Cardiac muscle cell (in vitro differentiated cells and primary cell): ENCODE measurements around the gene NRG3. TPM values are rescaled to one million over a fixed set of nuclear protein-coding genes. Genes with fewer than 3 reads are reported as not detected.
A peak's percentile ranks its signal among the peaks of the same experiment; 100 is the strongest.

Source experiments
- DNase-seq, 2 donors: peaks; one replicate each; pipeline versions ENCODE4 v3.0.0 to v3.0.0-alpha.2; 2010 to 2017; ENCODE audit warnings: low read depth in 1 of 2, low spot score in 1 of 2
- H3K27ac ChIP-seq: fragments of 200-600 bp; sonication (generic); 2 replicates; pipeline ENCODE4 v1.5.1; 2016
- H3K27me3 ChIP-seq: fragments of 200-600 bp; sonication (generic); 2 replicates; pipeline ENCODE4 v1.6.0; 2016; ENCODE audit warnings: control low read depth
- H3K36me3 ChIP-seq: fragments of 200-600 bp; sonication (generic); 2 replicates; pipeline ENCODE4 v1.5.1; 2016; ENCODE audit warnings: control low read depth
- H3K4me1 ChIP-seq: fragments of 200-600 bp; sonication (generic); 2 replicates; pipeline ENCODE4 v1.8.1; 2017; ENCODE audit warnings: low read depth, mild to moderate bottlenecking, mixed run types
- H3K4me3 ChIP-seq: fragments of 200-600 bp; sonication (generic); 2 replicates; pipeline ENCODE4 v1.5.1; 2016; ENCODE audit warnings: mild to moderate bottlenecking
- H3K9me3 ChIP-seq: fragments of 200-600 bp; sonication (generic); 2 replicates; pipeline ENCODE4 v1.5.1; 2017; ENCODE audit warnings: low read depth, mild to moderate bottlenecking, control low read depth
- polyA plus RNA-seq: library from polyadenylated mRNA; unstranded; fragments of >200 nt; fragmentation: Nextera tagmentation; extraction: Ambion mirVana; gene quantifications from 2 replicates; pipeline ENCODE4 v1.2.1, GENCODE V29; 2016
- total RNA-seq: library from RNA; depleted of rRNA; stranded (reverse); fragments of >200 nt; gene quantifications from 2 replicates; pipeline ENCODE4 v1.2.3, GENCODE V29; 2016
- TF ChIP-seq, protein P1 (sequence below): IDR thresholded peaks from 2 replicates; pipeline ENCODE4 v1.5.1; 2012; ENCODE audit warnings: low read depth, mild to moderate bottlenecking, low read length

NRG3 gene
- total and polyA plus RNA-seq, 2 experiments from 2014 or later = 0.48 to 0.55 TPM

DNA sequence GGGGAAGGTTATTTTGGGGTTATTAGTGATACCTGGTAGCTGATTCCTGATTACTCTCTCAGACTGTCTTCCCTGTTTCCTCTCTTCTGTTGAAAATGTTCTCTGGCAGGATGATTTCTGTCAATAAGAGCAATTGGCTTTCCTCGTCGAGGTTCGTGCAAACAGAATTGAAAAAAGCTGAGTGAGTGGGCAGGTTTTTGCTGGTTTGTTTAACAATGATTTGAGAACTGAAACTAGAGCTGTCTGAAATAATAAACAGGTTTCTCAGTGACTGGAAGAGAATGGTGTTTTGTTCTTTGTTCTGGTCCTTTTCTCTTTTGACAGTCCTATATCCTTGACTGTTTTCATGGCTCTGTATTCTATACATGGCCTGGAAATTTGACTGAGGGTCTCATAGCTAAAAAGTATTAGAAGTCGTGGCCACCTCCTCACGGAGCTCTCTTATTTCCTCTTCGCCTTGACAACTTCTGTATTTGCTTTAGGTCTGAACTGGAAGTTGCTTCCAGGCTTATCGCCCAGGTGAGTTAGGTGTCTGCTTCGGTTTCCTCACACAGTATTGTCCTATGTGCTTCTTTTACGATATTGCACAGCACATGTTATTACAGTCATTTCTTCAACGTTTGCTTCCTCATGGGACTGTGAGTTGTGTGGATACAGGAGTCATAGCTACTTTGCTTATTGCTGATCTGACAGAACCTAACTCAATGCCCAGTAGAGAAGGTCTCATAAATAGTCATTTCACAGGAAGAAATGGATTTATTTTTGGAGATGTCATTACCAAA, 403.6 kb downstream of the NRG3 start:
- no peaks in the 10 kb centered on the region for H3K4me1 ChIP-seq
- no peaks in the 10 kb centered on the region for H3K36me3 ChIP-seq
- H3K9me3 ChIP-seq = no peaks in the 10 kb centered on the region
- H3K27me3 ChIP-seq = no peaks in the 10 kb centered on the region
- TF ChIP-seq, protein P1, sequence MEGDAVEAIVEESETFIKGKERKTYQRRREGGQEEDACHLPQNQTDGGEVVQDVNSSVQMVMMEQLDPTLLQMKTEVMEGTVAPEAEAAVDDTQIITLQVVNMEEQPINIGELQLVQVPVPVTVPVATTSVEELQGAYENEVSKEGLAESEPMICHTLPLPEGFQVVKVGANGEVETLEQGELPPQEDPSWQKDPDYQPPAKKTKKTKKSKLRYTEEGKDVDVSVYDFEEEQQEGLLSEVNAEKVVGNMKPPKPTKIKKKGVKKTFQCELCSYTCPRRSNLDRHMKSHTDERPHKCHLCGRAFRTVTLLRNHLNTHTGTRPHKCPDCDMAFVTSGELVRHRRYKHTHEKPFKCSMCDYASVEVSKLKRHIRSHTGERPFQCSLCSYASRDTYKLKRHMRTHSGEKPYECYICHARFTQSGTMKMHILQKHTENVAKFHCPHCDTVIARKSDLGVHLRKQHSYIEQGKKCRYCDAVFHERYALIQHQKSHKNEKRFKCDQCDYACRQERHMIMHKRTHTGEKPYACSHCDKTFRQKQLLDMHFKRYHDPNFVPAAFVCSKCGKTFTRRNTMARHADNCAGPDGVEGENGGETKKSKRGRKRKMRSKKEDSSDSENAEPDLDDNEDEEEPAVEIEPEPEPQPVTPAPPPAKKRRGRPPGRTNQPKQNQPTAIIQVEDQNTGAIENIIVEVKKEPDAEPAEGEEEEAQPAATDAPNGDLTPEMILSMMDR = no peak
- H3K4me3 ChIP-seq = no peak overlapping the region
- no peak overlapping the region for H3K27ac ChIP-seq
- no peak for DNase-seq

- TF ChIP-seq, protein P1 = no peak
These were observed 407.9 kb downstream of the NRG3 start for GRCh38 chr10:82282782-82283456.

DNA sequence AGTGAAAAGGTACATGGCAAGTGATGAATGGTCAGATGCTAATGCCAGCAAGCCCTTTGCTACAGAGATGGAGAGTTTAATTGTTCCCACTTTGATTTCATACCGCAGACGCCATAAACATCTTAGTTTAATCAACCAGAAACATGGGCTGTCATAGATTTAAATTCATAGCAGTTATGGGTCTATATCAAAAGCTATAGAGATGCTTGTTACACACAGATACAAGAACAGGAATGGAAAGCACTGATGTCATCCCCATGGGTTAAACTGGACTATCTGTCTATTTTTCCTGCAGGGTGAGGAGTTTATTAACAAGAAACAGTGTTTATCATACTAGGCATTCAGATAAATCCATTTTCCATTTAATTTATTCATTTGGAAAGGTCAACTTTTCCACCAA, 409.2 kb downstream of the NRG3 start:
- Histone ChIP-seq H3K27me3 (no peaks in the 10 kb centered on the region), H3K9me3 (no peaks in the 10 kb centered on the region), H3K36me3 (no peaks in the 10 kb centered on the region), H3K27ac (no peak overlapping the region), H3K4me3 (no peak overlapping the region), H3K4me1 (no peaks in the 10 kb centered on the region)
- TF ChIP-seq, protein P1 = no peak
- DNase-seq = no peak

More at GRCh38 chr10:82282782-82283456, 407.9 kb downstream of the NRG3 start:
- H3K9me3 ChIP-seq = no peaks in the 10 kb centered on the region
- H3K4me1 ChIP-seq = no peaks in the 10 kb centered on the region
- H3K4me3 ChIP-seq = no peak overlapping the region
- H3K36me3 ChIP-seq = no peaks in the 10 kb centered on the region
- no peak overlapping the region for H3K27ac ChIP-seq
- H3K27me3 ChIP-seq = no peaks in the 10 kb centered on the region
- DNase-seq = no peak

DNA sequence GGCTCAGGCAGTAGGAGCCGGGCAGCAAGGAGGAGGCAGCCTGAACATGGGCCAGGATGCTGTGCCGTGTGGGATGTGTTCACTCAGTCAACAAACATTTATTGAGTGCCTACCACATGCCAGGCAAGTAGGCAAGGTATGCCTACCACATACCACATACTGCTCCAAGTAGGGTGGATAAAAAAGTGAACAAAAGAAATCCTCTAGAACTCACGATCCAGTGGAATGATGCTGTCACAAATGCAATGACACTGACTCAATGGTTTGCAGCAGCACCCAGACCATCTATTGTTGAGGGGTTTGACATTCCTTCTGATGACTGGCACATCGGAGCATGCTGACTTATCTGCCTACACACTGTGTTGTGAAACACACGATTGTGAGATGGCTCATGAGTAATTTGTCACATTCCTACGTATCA, 413.5 kb downstream of the NRG3 start:
- Histone ChIP-seq H3K4me3 (no peak overlapping the region), H3K27ac (no peak overlapping the region), H3K27me3 (no peaks in the 10 kb centered on the region), H3K36me3 (no peaks in the 10 kb centered on the region), H3K4me1 (no peaks in the 10 kb centered on the region), H3K9me3 (no peaks in the 10 kb centered on the region)
- peak in 1 of 2 donors; percentile 22 for DNase-seq
- TF ChIP-seq, protein P1 = no peak

DNA sequence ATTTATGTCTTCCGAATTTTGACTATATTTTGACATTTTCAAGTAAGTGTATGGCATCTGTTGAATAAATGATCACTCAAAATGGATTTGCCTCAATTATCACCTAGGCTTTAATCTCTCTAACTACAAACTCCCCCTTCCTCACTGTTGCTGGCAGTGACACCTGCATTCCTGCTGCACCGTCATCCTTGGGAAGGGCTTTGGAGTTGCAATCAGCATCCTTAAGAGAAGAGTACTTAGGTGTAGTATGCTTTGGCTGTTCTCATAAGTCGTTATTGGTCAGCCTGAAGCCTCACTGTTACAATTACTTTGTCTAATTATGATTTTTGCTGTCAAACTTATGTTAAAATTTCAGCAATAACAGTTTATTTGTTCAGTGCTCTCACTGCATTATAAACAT, 415.0 kb downstream of the NRG3 start:
- Histone ChIP-seq H3K4me1 (no peaks in the 10 kb centered on the region), H3K9me3 (no peaks in the 10 kb centered on the region), H3K27ac (no peak overlapping the region), H3K36me3 (no peaks in the 10 kb centered on the region), H3K4me3 (no peak overlapping the region), H3K27me3 (no peaks in the 10 kb centered on the region)
- DNase-seq = no peak
- TF ChIP-seq, protein P1 = no peak
